Smooth muscle cell (in vitro differentiated cells): ENCODE measurements around the gene VANGL1. TPM values are rescaled to one million over a fixed set of nuclear protein-coding genes. Genes with fewer than 3 reads are reported as not detected.

Source experiments
- DNase-seq: peaks from one replicate; lab custom pipeline; 2025; ENCODE audit not compliant: unreplicated experiment; lab: John Stamatoyannopoulos, UW
- H2AFZ ChIP-seq: fragments of 200-600 bp; sonication (generic); 2 replicates; pipeline ENCODE4 v1.6.0; 2016; ENCODE audit warnings: antibody characterized with exemption, low read depth, mild to moderate bottlenecking
- H3F3A ChIP-seq: fragments of 200-600 bp; sonication (generic); 2 replicates; pipeline ENCODE4 v1.6.0; 2017; ENCODE audit warnings: antibody characterized with exemption, low read depth
- H3K27ac ChIP-seq: fragments of 200-600 bp; sonication (generic); 2 replicates; pipeline ENCODE4 v1.5.1; 2016; ENCODE audit warnings: low read depth, mild to moderate bottlenecking
- H3K27me3 ChIP-seq: fragments of 200-600 bp; sonication (generic); 2 replicates; pipeline ENCODE4 v1.6.1; 2016; ENCODE audit warnings: low read depth, mild to moderate bottlenecking
- H3K36me3 ChIP-seq: fragments of 200-600 bp; sonication (generic); 2 replicates; pipeline ENCODE4 v1.5.1; 2016; ENCODE audit warnings: low read depth
- H3K4me1 ChIP-seq: fragments of 200-600 bp; sonication (generic); 2 replicates; pipeline ENCODE4 v1.5.1; 2016; ENCODE audit warnings: low read depth
- H3K4me2 ChIP-seq: fragments of 200-600 bp; sonication (generic); 2 replicates; pipeline ENCODE4 v1.6.0; 2016; ENCODE audit warnings: mild to moderate bottlenecking
- H3K4me3 ChIP-seq: fragments of 200-600 bp; sonication (generic); 2 replicates; pipeline ENCODE4 v1.5.1; 2016; ENCODE audit warnings: mild to moderate bottlenecking
- H3K79me2 ChIP-seq: fragments of 200-600 bp; sonication (generic); 2 replicates; pipeline ENCODE4 v1.6.0; 2016; ENCODE audit warnings: low read depth, mild to moderate bottlenecking
- H3K9ac ChIP-seq: fragments of 200-600 bp; sonication (generic); 2 replicates; pipeline ENCODE4 v1.6.0; 2016; ENCODE audit warnings: low read depth
- H3K9me3 ChIP-seq: fragments of 200-600 bp; sonication (generic); replicated peaks from 2 replicates; pipeline ENCODE4 v1.5.1; 2016; ENCODE audit warnings: low read depth
- H4K20me1 ChIP-seq: fragments of 200-600 bp; sonication (generic); 2 replicates; pipeline ENCODE4 v1.6.0; 2016; ENCODE audit warnings: low read depth
- CTCF ChIP-seq: fragments of 200-600 bp; sonication (generic); IDR thresholded peaks from 2 replicates; pipeline ENCODE4 v1.5.1; 2017; ENCODE audit warnings: borderline replicate concordance, mild to moderate bottlenecking, antibody characterized with exemption; ENCODE audit not compliant: insufficient read depth, poor library complexity, severe bottlenecking
- WGBS: methylation state at CpG from one replicate; pipeline ENCODE4 v1.1.7; 2016; ENCODE audit warnings: low lambda C conversion rate; 5-methylcytosine and 5-hydroxymethylcytosine counted together
- polyA plus RNA-seq: library from polyadenylated mRNA; unstranded; fragments of >200 nt; fragmentation: Nextera tagmentation; extraction: Ambion mirVana; gene quantifications from 2 replicates; pipeline ENCODE4 v1.2.1, GENCODE V29; 2016
- total RNA-seq: library from RNA; depleted of rRNA; stranded (reverse); fragments of >200 nt; gene quantifications from 2 replicates; pipeline ENCODE4 v1.2.3, GENCODE V29; 2014

The VANGL1 gene
- total and polyA plus RNA-seq, 2 experiments from 2014 or later, result 5.5 to 12.2 TPM

DNA sequence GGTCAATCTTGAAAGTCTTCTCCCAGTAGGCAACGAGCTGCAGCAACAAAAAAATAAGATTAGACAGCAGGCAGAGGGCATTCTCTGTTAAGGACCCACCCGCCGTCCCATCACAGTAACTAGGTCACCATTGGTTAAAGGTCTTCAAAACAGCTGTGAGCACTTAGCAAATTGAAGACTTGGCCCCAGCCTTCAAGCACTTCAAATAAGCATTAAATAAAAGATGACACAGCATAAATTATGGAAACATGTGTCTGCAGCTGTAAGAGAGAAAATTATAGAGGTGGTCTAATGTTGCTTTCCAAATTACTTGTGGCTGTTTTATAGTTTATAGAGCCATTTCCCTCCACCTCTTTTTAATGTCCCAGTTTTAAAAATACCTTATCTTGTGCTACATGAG, 61.2 kb downstream of the VANGL1 start:
- H3K4me1 ChIP-seq, result peaks cover 17% of the 10 kb centered on the region
- H3K27me3 ChIP-seq, result no peaks in the 10 kb centered on the region
- no peaks in the 10 kb centered on the region for H3K79me2 ChIP-seq
- no peak overlapping the region for H3K4me3 ChIP-seq
- no peaks in the 10 kb centered on the region for H3F3A ChIP-seq
- H2AFZ ChIP-seq, result no peak overlapping the region
- no peaks in the 10 kb centered on the region for H4K20me1 ChIP-seq
- WGBS, result 89% methylated on average over 3 of the region's 3 CpGs
- no peaks in the 10 kb centered on the region for H3K36me3 ChIP-seq
- DNase-seq, result no peak
- no peak overlapping the region for H3K9ac ChIP-seq
- H3K9me3 ChIP-seq, result no peaks in the 10 kb centered on the region
- TF ChIP-seq CTCF, result no peak
- no peak overlapping the region for H3K4me2 ChIP-seq
- no peak overlapping the region for H3K27ac ChIP-seq

- Histone ChIP-seq H2AFZ (peak overlapping the region; percentile 63), H3K27ac (peak overlapping the region; percentile 71), H3K4me3 (no peak overlapping the region), H3K36me3 (no peaks in the 10 kb centered on the region), H3K27me3 (no peaks in the 10 kb centered on the region), H3K4me1 (peaks cover 17% of the 10 kb centered on the region), H4K20me1 (no peaks in the 10 kb centered on the region), H3K79me2 (no peaks in the 10 kb centered on the region), H3K9me3 (no peaks in the 10 kb centered on the region), H3K9ac (peak overlapping the region; percentile 59), H3F3A (no peaks in the 10 kb centered on the region), H3K4me2 (peak overlapping the region; percentile 25)
- WGBS, result 71% methylated on average over 12 of the region's 12 CpGs
- DNase-seq, result no peak
- no peak for TF ChIP-seq CTCF
Observed at GRCh38 chr1:115705085-115705951, 63.5 kb downstream of the VANGL1 start.

DNA sequence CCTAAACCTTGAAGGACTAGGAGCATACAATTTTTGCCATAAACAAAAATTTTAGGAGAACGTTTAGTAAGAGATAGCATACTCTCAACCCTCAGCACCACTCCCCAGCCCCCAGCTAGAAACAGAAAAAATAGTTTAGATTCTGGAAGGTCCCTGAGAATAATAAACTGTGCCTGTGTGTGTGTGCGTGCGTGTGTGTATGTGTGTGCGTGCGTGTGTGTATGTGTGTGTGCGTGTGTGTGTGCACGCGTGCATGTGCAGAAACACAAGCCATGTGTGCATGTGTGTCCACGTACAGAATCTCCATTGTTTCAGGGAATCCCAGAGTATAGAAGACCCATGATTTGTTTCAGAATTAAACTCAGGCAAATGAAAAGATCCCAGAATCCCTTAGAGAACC, 64.2 kb downstream of the VANGL1 start:
- no peaks in the 10 kb centered on the region for H3K79me2 ChIP-seq

More for the DNA sequence above, 64.2 kb downstream of the VANGL1 start:
- no peak overlapping the region for H3K9ac ChIP-seq
- H3K27ac ChIP-seq, result peak overlapping the region; percentile 71
- H4K20me1 ChIP-seq, result no peaks in the 10 kb centered on the region
- no peaks in the 10 kb centered on the region for H3K9me3 ChIP-seq
- WGBS, result 70% methylated on average over 9 of the region's 9 CpGs
- H2AFZ ChIP-seq, result peak overlapping the region; percentile 63
- no peaks in the 10 kb centered on the region for H3K36me3 ChIP-seq
- no peak for DNase-seq
- H3K4me1 ChIP-seq, result peaks cover 17% of the 10 kb centered on the region
- no peaks in the 10 kb centered on the region for H3F3A ChIP-seq
- H3K4me2 ChIP-seq, result peak overlapping the region; percentile 25
- no peaks in the 10 kb centered on the region for H3K27me3 ChIP-seq
- TF ChIP-seq CTCF, result no peak
- no peak overlapping the region for H3K4me3 ChIP-seq
